ENCODE measurements around the gene NCOA1. TPM values are rescaled to one million over a fixed set of nuclear protein-coding genes. Genes with fewer than 3 reads are reported as not detected.

The NCOA1 gene
- total and polyA plus RNA-seq, 2 donors (not counting 3 experiments of a cell fraction or from before 2014, with no cell fraction given) = 11.4 to 14.1 TPM

DNA sequence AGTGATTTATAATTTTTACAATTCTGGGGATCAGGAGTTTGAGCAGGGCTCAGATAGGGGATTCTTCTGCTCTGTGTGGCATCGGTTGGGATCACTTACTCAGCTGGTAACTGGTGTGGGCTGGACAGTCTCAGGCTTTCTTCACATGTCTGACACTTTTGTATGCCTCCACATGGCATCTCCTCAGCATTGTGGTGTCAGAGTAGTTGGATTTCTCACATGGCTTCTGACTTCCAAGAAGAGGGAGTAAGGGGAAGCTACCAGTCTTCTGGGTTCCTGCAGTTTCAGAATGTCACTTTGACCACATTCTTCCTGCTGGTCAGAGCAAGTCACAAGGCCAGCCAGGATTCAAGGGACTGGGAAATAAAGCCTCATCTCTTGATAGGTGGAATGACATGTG, 55.6 kb downstream of the NCOA1 start:
- H3K27me3 ChIP-seq (ENCODE audit: control insufficient read depth in 2 of 2, insufficient read depth in 2 of 2, low read length in 2 of 2) = no peaks in the 10 kb centered on the region
- TF ChIP-seq GATA2 (IDR thresholded peaks at IDR 0.05; ENCODE audit: insufficient read depth, insufficient read length, low read depth, low read length) (no peak), POLR2A (IDR thresholded peaks at IDR 0.05; ENCODE audit: low read depth, low read length) (no peak), JUN (IDR thresholded peaks at IDR 0.05; ENCODE audit: borderline replicate concordance, insufficient read depth, insufficient read length, low read depth) (no peak), FOS (IDR thresholded peaks at IDR 0.05; ENCODE audit: borderline replicate concordance, insufficient read depth, low read length) (no peak), EZH2 (IDR thresholded peaks at IDR 0.05; ENCODE audit: borderline replicate concordance, low read depth, low read length, severe bottlenecking) (no peak), POLR2AphosphoS5 (IDR thresholded peaks at IDR 0.05; ENCODE audit: insufficient read depth, low read depth, low read length) (no peak), MYC (IDR thresholded peaks at IDR 0.05; ENCODE audit: low read depth, low read length) (no peak)
- TF ChIP-seq, protein P1, sequence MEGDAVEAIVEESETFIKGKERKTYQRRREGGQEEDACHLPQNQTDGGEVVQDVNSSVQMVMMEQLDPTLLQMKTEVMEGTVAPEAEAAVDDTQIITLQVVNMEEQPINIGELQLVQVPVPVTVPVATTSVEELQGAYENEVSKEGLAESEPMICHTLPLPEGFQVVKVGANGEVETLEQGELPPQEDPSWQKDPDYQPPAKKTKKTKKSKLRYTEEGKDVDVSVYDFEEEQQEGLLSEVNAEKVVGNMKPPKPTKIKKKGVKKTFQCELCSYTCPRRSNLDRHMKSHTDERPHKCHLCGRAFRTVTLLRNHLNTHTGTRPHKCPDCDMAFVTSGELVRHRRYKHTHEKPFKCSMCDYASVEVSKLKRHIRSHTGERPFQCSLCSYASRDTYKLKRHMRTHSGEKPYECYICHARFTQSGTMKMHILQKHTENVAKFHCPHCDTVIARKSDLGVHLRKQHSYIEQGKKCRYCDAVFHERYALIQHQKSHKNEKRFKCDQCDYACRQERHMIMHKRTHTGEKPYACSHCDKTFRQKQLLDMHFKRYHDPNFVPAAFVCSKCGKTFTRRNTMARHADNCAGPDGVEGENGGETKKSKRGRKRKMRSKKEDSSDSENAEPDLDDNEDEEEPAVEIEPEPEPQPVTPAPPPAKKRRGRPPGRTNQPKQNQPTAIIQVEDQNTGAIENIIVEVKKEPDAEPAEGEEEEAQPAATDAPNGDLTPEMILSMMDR (IDR thresholded peaks at IDR 0.05; ENCODE audit: extremely low read depth in 1 of 2, insufficient read depth in 1 of 2, low read depth in 1 of 2, low read length in 2 of 2) = no peak
- TF ChIP-seq, protein P2, sequence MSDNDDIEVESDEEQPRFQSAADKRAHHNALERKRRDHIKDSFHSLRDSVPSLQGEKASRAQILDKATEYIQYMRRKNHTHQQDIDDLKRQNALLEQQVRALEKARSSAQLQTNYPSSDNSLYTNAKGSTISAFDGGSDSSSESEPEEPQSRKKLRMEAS (IDR thresholded peaks at IDR 0.05; ENCODE audit: insufficient read depth, insufficient read length) = no peak
- H3K79me2 ChIP-seq (ENCODE audit: control insufficient read depth, insufficient read depth, low read length) = no peaks in the 10 kb centered on the region
- H3K4me2 ChIP-seq (ENCODE audit: insufficient read depth, low read length) = no peak overlapping the region
- no peaks in the 10 kb centered on the region for H3K9me1 ChIP-seq (replicated peaks; ENCODE audit: control insufficient read depth, extremely low read depth, insufficient read depth, low read length)
- POLR2A ChIA-PET = no interaction called here
- no TSS peak for BruUV-seq (replicated peaks)
- H4K20me1 ChIP-seq (replicated peaks; ENCODE audit: control insufficient read depth, extremely low read depth, insufficient read depth, low read length) = no peaks in the 10 kb centered on the region
- H3K4me1 ChIP-seq (ENCODE audit: control insufficient read depth, extremely low read depth, insufficient read depth, low read length) = no peaks in the 10 kb centered on the region
- dilution Hi-C loops (cut with MboI; ENCODE audit: extremely low pct_ligation_motif_present, low sequenced_read_pairs) (no loop called here), intact Hi-C loops (cut with micrococcal nuclease) (no loop called here)
- H3K27ac ChIP-seq (ENCODE audit: insufficient read depth, low read depth, low read length) = no peak overlapping the region
- CTCF ChIA-PET = no interaction called here
- FAIRE-seq = no peak
- H3K4me3 ChIP-seq (replicated peaks in 1 of 3; ENCODE audit: insufficient read depth in 1 of 3, low read depth in 1 of 3, low read length in 3 of 3) = no peak overlapping the region
- no peak overlapping the region for H2AFZ ChIP-seq (ENCODE audit: low read depth, low read length)
- H3K36me3 ChIP-seq (ENCODE audit: control insufficient read depth in 2 of 2, extremely low read depth in 1 of 2, insufficient read depth in 2 of 2, low read length in 2 of 2) = no peaks in the 10 kb centered on the region
- no peak for DNase-seq (ENCODE audit: low read depth, low spot score)
- no peaks in the 10 kb centered on the region for H3K9me3 ChIP-seq (replicated peaks; ENCODE audit: control insufficient read depth, insufficient read depth, low read length)
- H3K9ac ChIP-seq (replicated peaks; ENCODE audit: extremely low read depth, insufficient read depth, low read length) = no peak overlapping the region

All from endothelial cell of umbilical vein (primary cell).